Endothelial cell of umbilical vein (primary cell): ENCODE measurements around the gene PPP2R2C. TPM values are rescaled to one million over a fixed set of nuclear protein-coding genes. Genes with fewer than 3 reads are reported as not detected.

ENCODE experiments used
- BruUV-seq: library from RNA; stranded (reverse); fragments of 400-500 nt; replicated peaks from 2 replicates; lab custom pipeline; 2021; lab: Mats Ljungman, UMichigan
- CTCF ChIA-PET: fragments of 300-600, 350-600 bp; sonication (Branson Sonifier 250); formaldehyde crosslinking; loops from one replicate; lab custom pipeline; 2021; ENCODE audit warnings: antibody characterized with exemption, inconsistent platforms; lab: Charles Lee
- POLR2A ChIA-PET: fragments of 300-600, 350-600 bp; sonication (Branson Sonifier 250); formaldehyde crosslinking; loops from one replicate; lab custom pipeline; 2021; ENCODE audit warnings: antibody characterized with exemption, inconsistent platforms; lab: Charles Lee
- DNase-seq: peaks from one replicate; pipeline ENCODE4 v3.0.0-alpha.2; 2011; ENCODE audit warnings: low read depth, low spot score
- FAIRE-seq: peaks from 2 replicates; lab custom pipeline; 2011; peaks lifted over from hg19 to GRCh38; lab: Jason Lieb, UNC
- H2AFZ ChIP-seq: 2 replicates; pipeline ENCODE4 v1.6.0; 2012; ENCODE audit warnings: low read depth, low read length, control low read depth, inconsistent platforms
- H3K27ac ChIP-seq: 2 replicates; pipeline ENCODE4 v1.5.1; 2011; ENCODE audit warnings: low read depth, mild to moderate bottlenecking, control low read depth, low read length, moderate library complexity; ENCODE audit not compliant: insufficient read depth
- H3K27me3 ChIP-seq, 2 experiments: 2 replicates each; pipeline versions ENCODE4 v1.6.0 to v1.6.1; 2011; ENCODE audit warnings: low read length in 2 of 2, mixed read lengths in 1 of 2; ENCODE audit not compliant: control insufficient read depth in 2 of 2, insufficient read depth in 2 of 2
- H3K36me3 ChIP-seq, 2 experiments: 2 replicates in 1 of 2; 3 replicates in 1 of 2; pipeline ENCODE4 v1.5.1; 2011; ENCODE audit warnings: low read length in 2 of 2, mild to moderate bottlenecking in 1 of 2, moderate library complexity in 1 of 2; ENCODE audit not compliant: control insufficient read depth in 2 of 2, insufficient read depth in 2 of 2; ENCODE audit errors: extremely low read depth in 1 of 2
- H3K4me1 ChIP-seq: 3 replicates; pipeline ENCODE4 v1.5.1; 2011; ENCODE audit warnings: mild to moderate bottlenecking, low read length; ENCODE audit not compliant: control insufficient read depth, insufficient read depth; ENCODE audit errors: extremely low read depth
- H3K4me2 ChIP-seq: 2 replicates; pipeline ENCODE4 v1.6.1; 2011; ENCODE audit warnings: low read length, control low read depth, mixed read lengths; ENCODE audit not compliant: insufficient read depth
- H3K4me3 ChIP-seq, 3 experiments: fragments of 200-600 bp in 1 of 3; sonication (generic), shearing (Covaris generic) in 1 of 3; replicated peaks in 1 of 3; 2 replicates each; pipeline ENCODE4 v1.5.1; 2011 to 2016; ENCODE audit warnings: control low read depth in 3 of 3, low read length in 3 of 3, mild to moderate bottlenecking in 2 of 3, inconsistent platforms in 1 of 3, low read depth in 1 of 3, moderate library complexity in 1 of 3; ENCODE audit not compliant: insufficient read depth in 1 of 3
- H3K79me2 ChIP-seq: 2 replicates; pipeline ENCODE4 v1.6.0; 2012; ENCODE audit warnings: low read length, inconsistent platforms; ENCODE audit not compliant: control insufficient read depth, insufficient read depth
- H3K9ac ChIP-seq: replicated peaks from 2 replicates; pipeline ENCODE3; 2011; ENCODE audit warnings: low read length, control low read depth; ENCODE audit not compliant: insufficient read depth; ENCODE audit errors: extremely low read depth
- H3K9me1 ChIP-seq: replicated peaks from 3 replicates; pipeline ENCODE4 v1.6.0; 2011; ENCODE audit warnings: mild to moderate bottlenecking, low read length; ENCODE audit not compliant: control insufficient read depth, insufficient read depth; ENCODE audit errors: extremely low read depth
- H3K9me3 ChIP-seq: replicated peaks from 2 replicates; pipeline ENCODE4 v1.5.1; 2012; ENCODE audit warnings: low read length, inconsistent platforms; ENCODE audit not compliant: control insufficient read depth, insufficient read depth
- H4K20me1 ChIP-seq: replicated peaks from 2 replicates; pipeline ENCODE3; 2011; ENCODE audit warnings: mild to moderate bottlenecking, low read length; ENCODE audit not compliant: control insufficient read depth, insufficient read depth; ENCODE audit errors: extremely low read depth
- EZH2 ChIP-seq: IDR thresholded peaks from 2 replicates; pipeline ENCODE4 v1.6.1; 2012; ENCODE audit warnings: borderline replicate concordance, low read depth, mild to moderate bottlenecking, moderate library complexity, low read length, inconsistent platforms; ENCODE audit not compliant: severe bottlenecking
- FOS ChIP-seq: IDR thresholded peaks from 2 replicates; pipeline ENCODE4 v1.6.1; 2011; ENCODE audit warnings: mild to moderate bottlenecking, low read length, moderate library complexity, borderline replicate concordance; ENCODE audit not compliant: insufficient read depth
- GATA2 ChIP-seq: IDR thresholded peaks from 2 replicates; pipeline ENCODE4 v1.7.0; 2011; ENCODE audit warnings: low read depth, mild to moderate bottlenecking, moderate library complexity, mixed read lengths, low read length; ENCODE audit not compliant: insufficient read length, insufficient read depth
- JUN ChIP-seq: IDR thresholded peaks from 2 replicates; pipeline ENCODE4 v1.6.1; 2011; ENCODE audit warnings: borderline replicate concordance, low read depth; ENCODE audit not compliant: insufficient read length, insufficient read depth
- MYC ChIP-seq: IDR thresholded peaks from one replicate; pipeline ENCODE4 v1.6.1; 2011; ENCODE audit warnings: mild to moderate bottlenecking, low read depth, low read length
- POLR2A ChIP-seq: IDR thresholded peaks from 2 replicates; pipeline ENCODE4 v1.6.1; 2012; ENCODE audit warnings: low read depth, mild to moderate bottlenecking, control low read depth, low read length
- POLR2AphosphoS5 ChIP-seq: IDR thresholded peaks from 2 replicates; pipeline ENCODE4 v1.6.1; 2012; ENCODE audit warnings: low read depth, mild to moderate bottlenecking, control low read depth, low read length, moderate library complexity; ENCODE audit not compliant: insufficient read depth
- dilution Hi-C: fragments of 300-500 bp; cut with MboI; formaldehyde crosslinking; loops from one replicate; pipeline ENCODE4 v1.15.0; 2019; ENCODE audit warnings: low sequenced_read_pairs; ENCODE audit not compliant: extremely low pct_ligation_motif_present
- intact Hi-C: fragments of 100-400 bp; cut with micrococcal nuclease; formaldehyde crosslinking; loops from one replicate; pipeline ENCODE4 v1.10.0; 2022
- polyA plus RNA-seq, 4 experiments: library from polyadenylated mRNA; depleted of rRNA in 3 of 4; stranded (reverse) in 3 of 4; unstranded in 1 of 4; fragments of >200 nt; gene quantifications; 2 replicates each; pipeline versions ENCODE4 v1.2.1 to v1.2.3, GENCODE V29; 2011 to 2012; ENCODE audit warnings: missing spikeins in 1 of 4
- total RNA-seq: library from RNA; stranded (reverse); gene quantifications from 2 replicates; pipeline ENCODE4 v1.2.3, GENCODE V29; 2021
- TF ChIP-seq, protein P1 (sequence below): IDR thresholded peaks from 2 replicates; pipeline ENCODE4 v1.6.1; 2011; ENCODE audit not compliant: insufficient read depth, insufficient read length
- TF ChIP-seq, protein P2 (sequence below), 2 donors: IDR thresholded peaks; 1 replicate in 1 of 2; 2 replicates in 1 of 2; pipeline ENCODE4 v1.5.1; 2011; ENCODE audit warnings: low read length in 2 of 2, mild to moderate bottlenecking in 2 of 2, moderate library complexity in 2 of 2, control low read depth in 1 of 2, inconsistent platforms in 1 of 2, low read depth in 1 of 2; ENCODE audit not compliant: insufficient read depth in 1 of 2; ENCODE audit errors: extremely low read depth in 1 of 2

PPP2R2C gene
- total and polyA plus RNA-seq, 2 donors (not counting 3 experiments of a cell fraction or from before 2014, with no cell fraction given) = 0.03 to 0.09 TPM

DNA sequence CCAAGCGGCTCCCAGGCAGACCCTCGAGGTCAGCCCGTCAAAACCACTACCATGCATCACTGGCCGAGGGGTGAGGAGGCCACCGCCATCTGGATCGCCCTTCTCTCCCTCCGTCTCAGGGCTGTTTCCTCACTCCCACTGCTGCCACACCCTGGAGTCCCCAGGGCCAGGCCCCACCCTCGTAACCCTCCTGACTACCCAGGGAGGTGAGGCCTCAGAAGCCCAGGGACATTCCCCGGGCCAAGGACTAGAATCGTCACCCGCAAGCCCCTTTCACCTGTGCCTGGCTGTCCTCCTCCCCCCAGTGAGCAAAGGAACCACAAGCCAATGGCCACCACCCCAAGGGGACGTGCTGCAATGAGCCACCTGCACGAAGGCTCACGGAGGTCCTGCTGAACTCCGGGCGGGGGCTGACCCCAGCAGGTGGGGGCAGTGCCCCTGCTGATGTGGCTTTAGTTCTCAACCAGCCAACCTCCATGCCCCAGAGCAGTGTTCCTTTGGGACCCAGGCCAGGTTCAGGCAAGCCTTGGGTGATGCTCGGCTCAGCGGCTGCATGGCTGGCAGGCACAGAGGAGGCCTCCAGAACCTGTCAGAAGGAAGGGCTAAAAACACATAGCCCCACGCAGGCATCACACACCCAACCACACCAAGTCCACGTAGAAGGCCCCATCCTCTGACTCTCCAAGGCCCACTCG, 23.8 kb downstream of the PPP2R2C start:
- TF ChIP-seq JUN = no peak
- TF ChIP-seq, protein P1, sequence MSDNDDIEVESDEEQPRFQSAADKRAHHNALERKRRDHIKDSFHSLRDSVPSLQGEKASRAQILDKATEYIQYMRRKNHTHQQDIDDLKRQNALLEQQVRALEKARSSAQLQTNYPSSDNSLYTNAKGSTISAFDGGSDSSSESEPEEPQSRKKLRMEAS = no peak
- no peak for TF ChIP-seq MYC
- TF ChIP-seq, protein P2, sequence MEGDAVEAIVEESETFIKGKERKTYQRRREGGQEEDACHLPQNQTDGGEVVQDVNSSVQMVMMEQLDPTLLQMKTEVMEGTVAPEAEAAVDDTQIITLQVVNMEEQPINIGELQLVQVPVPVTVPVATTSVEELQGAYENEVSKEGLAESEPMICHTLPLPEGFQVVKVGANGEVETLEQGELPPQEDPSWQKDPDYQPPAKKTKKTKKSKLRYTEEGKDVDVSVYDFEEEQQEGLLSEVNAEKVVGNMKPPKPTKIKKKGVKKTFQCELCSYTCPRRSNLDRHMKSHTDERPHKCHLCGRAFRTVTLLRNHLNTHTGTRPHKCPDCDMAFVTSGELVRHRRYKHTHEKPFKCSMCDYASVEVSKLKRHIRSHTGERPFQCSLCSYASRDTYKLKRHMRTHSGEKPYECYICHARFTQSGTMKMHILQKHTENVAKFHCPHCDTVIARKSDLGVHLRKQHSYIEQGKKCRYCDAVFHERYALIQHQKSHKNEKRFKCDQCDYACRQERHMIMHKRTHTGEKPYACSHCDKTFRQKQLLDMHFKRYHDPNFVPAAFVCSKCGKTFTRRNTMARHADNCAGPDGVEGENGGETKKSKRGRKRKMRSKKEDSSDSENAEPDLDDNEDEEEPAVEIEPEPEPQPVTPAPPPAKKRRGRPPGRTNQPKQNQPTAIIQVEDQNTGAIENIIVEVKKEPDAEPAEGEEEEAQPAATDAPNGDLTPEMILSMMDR (IDR thresholded peaks at IDR 0.05; ENCODE audit: extremely low read depth in 1 of 2, insufficient read depth in 1 of 2, low read depth in 1 of 2, low read length in 2 of 2) = no peak
- no peak for TF ChIP-seq POLR2A
- TF ChIP-seq FOS = no peak
- TF ChIP-seq GATA2 = no peak
- TF ChIP-seq POLR2AphosphoS5 = no peak
- no peak for TF ChIP-seq EZH2
- Histone ChIP-seq H3K9me1 (no peaks in the 10 kb centered on the region), H4K20me1 (no peaks in the 10 kb centered on the region), H3K36me3 (no peaks in the 10 kb centered on the region), H2AFZ (no peak overlapping the region), H3K4me1 (no peaks in the 10 kb centered on the region), H3K9me3 (no peaks in the 10 kb centered on the region), H3K27ac (no peak overlapping the region), H3K4me2 (no peak overlapping the region), H3K79me2 (no peaks in the 10 kb centered on the region), H3K9ac (no peak overlapping the region), H3K4me3 (no peak overlapping the region), H3K27me3 (no peaks in the 10 kb centered on the region)
- no TSS peak for BruUV-seq
- intact Hi-C loops = no loop called here
- FAIRE-seq (no peak), DNase-seq (no peak)
- dilution Hi-C loops = no loop called here
- CTCF ChIA-PET = no interaction called here
- POLR2A ChIA-PET = no interaction called here
